ENCODE measurements around the gene RAB38. TPM values are rescaled to one million over a fixed set of nuclear protein-coding genes. Genes with fewer than 3 reads are reported as not detected.

Gene RAB38
- total RNA-seq, 1 donor from 2014 or later = 7.3 TPM

GRCh38 chr11:88178191-88178590, 2.9 kb upstream of the RAB38 start:
- no peak for DNase-seq (ENCODE audit: low read depth)

GRCh38 chr11:88175569-88176075, 379 bp upstream of the RAB38 start:
- H3K4me3 ChIP-seq (ENCODE audit: low read depth, low read length) = peak overlapping the region; percentile 58
- TF ChIP-seq, protein P1, sequence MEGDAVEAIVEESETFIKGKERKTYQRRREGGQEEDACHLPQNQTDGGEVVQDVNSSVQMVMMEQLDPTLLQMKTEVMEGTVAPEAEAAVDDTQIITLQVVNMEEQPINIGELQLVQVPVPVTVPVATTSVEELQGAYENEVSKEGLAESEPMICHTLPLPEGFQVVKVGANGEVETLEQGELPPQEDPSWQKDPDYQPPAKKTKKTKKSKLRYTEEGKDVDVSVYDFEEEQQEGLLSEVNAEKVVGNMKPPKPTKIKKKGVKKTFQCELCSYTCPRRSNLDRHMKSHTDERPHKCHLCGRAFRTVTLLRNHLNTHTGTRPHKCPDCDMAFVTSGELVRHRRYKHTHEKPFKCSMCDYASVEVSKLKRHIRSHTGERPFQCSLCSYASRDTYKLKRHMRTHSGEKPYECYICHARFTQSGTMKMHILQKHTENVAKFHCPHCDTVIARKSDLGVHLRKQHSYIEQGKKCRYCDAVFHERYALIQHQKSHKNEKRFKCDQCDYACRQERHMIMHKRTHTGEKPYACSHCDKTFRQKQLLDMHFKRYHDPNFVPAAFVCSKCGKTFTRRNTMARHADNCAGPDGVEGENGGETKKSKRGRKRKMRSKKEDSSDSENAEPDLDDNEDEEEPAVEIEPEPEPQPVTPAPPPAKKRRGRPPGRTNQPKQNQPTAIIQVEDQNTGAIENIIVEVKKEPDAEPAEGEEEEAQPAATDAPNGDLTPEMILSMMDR (IDR thresholded peaks at IDR 0.05; ENCODE audit: insufficient read depth, low read length, poor library complexity, severe bottlenecking) = no peak
- H3K36me3 ChIP-seq (ENCODE audit: control insufficient read depth, insufficient read depth, low read length) = no peaks in the 10 kb centered on the region
- H3K27me3 ChIP-seq (ENCODE audit: control insufficient read depth, insufficient read depth, low read length) = no peaks in the 10 kb centered on the region
- no peak for DNase-seq (ENCODE audit: low read depth)

More at GRCh38 chr11:88178191-88178590, 2.9 kb upstream of the RAB38 start:
- Histone ChIP-seq H3K36me3 (ENCODE audit: control insufficient read depth, insufficient read depth, low read length) (no peaks in the 10 kb centered on the region), H3K27me3 (ENCODE audit: control insufficient read depth, insufficient read depth, low read length) (no peaks in the 10 kb centered on the region), H3K4me3 (ENCODE audit: low read depth, low read length) (no peak overlapping the region)
- TF ChIP-seq, protein P1 (IDR thresholded peaks at IDR 0.05; ENCODE audit: insufficient read depth, low read length, poor library complexity, severe bottlenecking) = no peak

- DNase-seq (ENCODE audit: low read depth) = no peak
- Histone ChIP-seq H3K4me3 (ENCODE audit: low read depth, low read length) (no peak overlapping the region), H3K27me3 (ENCODE audit: control insufficient read depth, insufficient read depth, low read length) (no peaks in the 10 kb centered on the region), H3K36me3 (ENCODE audit: control insufficient read depth, insufficient read depth, low read length) (no peaks in the 10 kb centered on the region)
- TF ChIP-seq, protein P1 (IDR thresholded peaks at IDR 0.05; ENCODE audit: insufficient read depth, low read length, poor library complexity, severe bottlenecking) = no peak
These were observed 1.3 kb downstream of the RAB38 start for GRCh38 chr11:88173956-88174355.

DNA sequence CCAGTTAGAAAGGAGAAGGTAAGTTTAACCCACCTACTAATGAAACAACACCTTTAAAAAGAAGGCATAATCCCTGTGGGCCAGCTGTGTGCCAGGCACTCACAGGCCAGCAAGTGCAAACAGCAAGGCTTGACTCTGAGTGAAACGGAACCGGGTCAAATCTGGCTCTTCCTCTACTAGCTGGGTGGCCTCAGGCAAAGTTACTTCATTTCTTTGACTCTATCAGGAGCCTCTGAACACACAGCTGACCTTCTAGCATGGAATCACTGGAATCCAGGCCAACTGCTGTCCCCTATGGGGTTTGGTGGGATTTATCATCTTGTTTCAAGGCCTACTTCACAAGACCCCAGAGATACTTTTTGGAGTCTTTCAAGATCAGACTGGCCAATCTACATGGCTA, 3.3 kb downstream of the RAB38 start:
- Histone ChIP-seq H3K27me3 (ENCODE audit: control insufficient read depth, insufficient read depth, low read length) (no peaks in the 10 kb centered on the region), H3K4me3 (ENCODE audit: low read depth, low read length) (no peak overlapping the region), H3K36me3 (ENCODE audit: control insufficient read depth, insufficient read depth, low read length) (no peaks in the 10 kb centered on the region)
- DNase-seq (ENCODE audit: low read depth) = no peak
- TF ChIP-seq, protein P1 (IDR thresholded peaks at IDR 0.05; ENCODE audit: insufficient read depth, low read length, poor library complexity, severe bottlenecking) = no peak

DNA sequence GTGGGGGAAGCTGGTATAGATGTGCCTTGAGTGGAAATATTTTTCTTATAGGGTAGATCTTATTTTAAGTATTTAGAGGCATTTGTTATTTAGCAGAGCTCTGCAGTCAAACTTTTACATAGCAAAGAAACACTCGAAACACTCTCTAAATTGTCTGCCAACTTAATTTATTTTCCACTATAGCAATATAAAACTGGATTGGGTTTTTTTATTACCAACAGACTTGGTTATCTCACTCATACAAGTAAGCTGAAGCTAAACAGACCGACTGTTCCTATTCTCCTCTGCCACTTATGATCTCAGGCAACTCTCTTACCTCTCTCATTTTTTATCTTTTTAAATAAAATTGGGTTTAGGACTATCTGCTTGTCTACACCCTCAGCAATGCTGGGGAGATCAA, 4.6 kb downstream of the RAB38 start:
- no peak overlapping the region for H3K4me3 ChIP-seq (ENCODE audit: low read depth, low read length)
- H3K27me3 ChIP-seq (ENCODE audit: control insufficient read depth, insufficient read depth, low read length) = no peaks in the 10 kb centered on the region
- no peaks in the 10 kb centered on the region for H3K36me3 ChIP-seq (ENCODE audit: control insufficient read depth, insufficient read depth, low read length)
- DNase-seq (ENCODE audit: low read depth) = no peak
- TF ChIP-seq, protein P1 (IDR thresholded peaks at IDR 0.05; ENCODE audit: insufficient read depth, low read length, poor library complexity, severe bottlenecking) = no peak

- H3K36me3 ChIP-seq (ENCODE audit: control insufficient read depth, insufficient read depth, low read length) = no peaks in the 10 kb centered on the region
- H3K4me3 ChIP-seq (ENCODE audit: low read depth, low read length) = no peak overlapping the region
- no peaks in the 10 kb centered on the region for H3K27me3 ChIP-seq (ENCODE audit: control insufficient read depth, insufficient read depth, low read length)
- DNase-seq (ENCODE audit: low read depth) = no peak
- TF ChIP-seq, protein P1 (IDR thresholded peaks at IDR 0.05; ENCODE audit: insufficient read depth, low read length, poor library complexity, severe bottlenecking) = no peak
These were observed 5.4 kb downstream of the RAB38 start for GRCh38 chr11:88169881-88170280.

Measured in kidney epithelial cell (primary cell).